GM13976 (cell line): Measurements from ENCODE around the gene MAVS.

Experiments used
- DNase-seq: peaks from one replicate; pipeline ENCODE4 v3.0.0; 2012; ENCODE audit warnings: low spot score
- CTCF ChIP-seq: IDR thresholded peaks from 2 replicates; pipeline ENCODE4 v1.5.1; 2012; ENCODE audit warnings: borderline replicate concordance, mild to moderate bottlenecking; ENCODE audit not compliant: insufficient read depth; ENCODE audit errors: extremely low read depth, missing control alignments, control extremely low read depth
- in situ Hi-C: fragments of 300-500 bp; cut with MboI; formaldehyde crosslinking; loops from one replicate; pipeline ENCODE4 v1.12.0; 2022; ENCODE audit warnings: low sequenced_read_pairs, mixed read lengths, inconsistent platforms; ENCODE audit not compliant: unreplicated experiment

The MAVS gene

GRCh38 chr20:3847429-3847940 lies 851 bp downstream of the MAVS start:
- in situ Hi-C loops, result no loop called here
- TF ChIP-seq CTCF, result no peak
- DNase-seq, result no peak

DNA sequence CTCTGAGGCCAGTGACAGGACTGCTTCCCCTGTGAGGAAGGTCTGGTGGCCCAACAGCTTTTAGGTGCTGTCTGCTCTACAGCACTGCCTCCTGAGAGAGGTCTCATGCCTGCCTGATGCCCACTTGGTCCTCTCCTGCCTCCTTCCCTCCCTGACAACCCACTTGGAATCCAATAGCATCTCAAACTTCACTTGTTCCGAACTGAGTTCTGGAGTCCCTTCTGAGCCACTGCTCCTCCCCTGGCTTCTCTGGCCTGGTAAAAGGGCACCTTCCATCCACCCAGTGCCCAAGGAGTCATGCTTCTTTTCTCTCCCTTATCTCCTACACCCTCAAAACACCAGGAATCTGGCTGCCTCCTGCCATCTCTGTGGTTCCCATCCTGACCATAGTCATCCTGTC lies 1.9 kb downstream of the MAVS start:
- in situ Hi-C loops, result no loop called here
- no peak for TF ChIP-seq CTCF
- DNase-seq, result no peak

DNA sequence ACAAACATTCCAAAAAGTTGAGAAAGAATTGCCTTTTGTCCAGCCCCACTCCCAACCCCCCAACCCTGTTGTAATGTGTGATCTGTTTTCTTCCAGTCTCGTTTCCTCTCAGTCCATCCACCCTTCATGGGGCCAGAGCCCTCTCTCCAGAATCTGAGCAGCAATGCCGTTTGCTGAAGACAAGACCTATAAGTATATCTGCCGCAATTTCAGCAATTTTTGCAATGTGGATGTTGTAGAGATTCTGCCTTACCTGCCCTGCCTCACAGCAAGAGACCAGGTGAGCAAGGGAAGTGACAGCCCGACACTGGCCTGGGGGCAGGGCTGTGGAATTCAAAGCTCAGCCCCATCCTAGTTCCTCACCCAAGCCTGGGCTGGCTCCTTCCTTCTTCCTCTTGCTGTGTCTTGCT lies 7.8 kb downstream of the MAVS start:
- in situ Hi-C loops, result no loop called here
- no peak for TF ChIP-seq CTCF
- DNase-seq, result no peak

GRCh38 chr20:3857405-3857804 lies 10.8 kb downstream of the MAVS start:
- in situ Hi-C loops, result no loop called here

GRCh38 chr20:3858689-3859088 lies 12.1 kb downstream of the MAVS start:
- TF ChIP-seq CTCF, result no peak
- in situ Hi-C loops, result no loop called here
- no peak for DNase-seq

More at GRCh38 chr20:3857405-3857804, 10.8 kb downstream of the MAVS start:
- no peak for DNase-seq
- no peak for TF ChIP-seq CTCF

- in situ Hi-C loops, result no loop called here
- DNase-seq, result no peak
- TF ChIP-seq CTCF, result no peak
Observed at GRCh38 chr20:3861191-3861590, 14.6 kb downstream of the MAVS start.

DNA sequence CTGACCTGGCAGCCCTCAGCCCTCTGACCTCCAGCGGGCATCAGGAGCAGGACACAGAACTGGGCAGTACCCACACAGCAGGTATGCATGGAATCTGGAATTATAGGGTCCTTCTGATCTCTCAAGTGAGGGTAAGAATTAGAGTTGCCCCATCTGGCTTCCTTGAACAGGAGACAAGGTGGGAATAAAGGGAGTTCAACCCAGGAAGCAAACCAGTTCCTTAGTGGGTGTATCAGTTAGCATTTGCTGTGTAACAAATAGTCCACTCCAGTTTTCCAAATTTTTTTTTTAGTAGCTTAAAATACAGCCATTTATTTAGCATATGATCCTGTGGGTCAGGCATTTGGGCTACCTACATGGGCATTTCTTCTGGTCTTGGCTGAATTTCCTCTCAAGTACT lies 15.7 kb downstream of the MAVS start:
- TF ChIP-seq CTCF, result no peak
- in situ Hi-C loops, result no loop called here
- no peak for DNase-seq
